Fibroblast of lung (primary cell): ENCODE measurements around the gene KIAA1671.

ENCODE experiments used
- CTCF ChIP-seq, 2 donors: IDR thresholded peaks in 1 of 2; conservative IDR thresholded peaks in 1 of 2; 1 replicate in 1 of 2; 2 replicates in 1 of 2; pipeline ENCODE4 v1.5.1; 2011 to 2012; ENCODE audit warnings: low read length in 2 of 2, control low read depth in 1 of 2, inconsistent platforms in 1 of 2, low read depth in 1 of 2, mild to moderate bottlenecking in 1 of 2
- EZH2 ChIP-seq: IDR thresholded peaks from 2 replicates; pipeline ENCODE4 v1.5.1; 2012; ENCODE audit warnings: low read length, control low read depth, mild to moderate bottlenecking; ENCODE audit errors: missing control alignments

- TF ChIP-seq CTCF (conservative IDR thresholded peaks at IDR 0.05 in 1 of 2, IDR thresholded peaks at IDR 0.05 in 1 of 2; ENCODE audit: low read depth in 1 of 2, low read length in 2 of 2) (no peak), EZH2 (no peak)
Observed at GRCh38 chr22:24920029-24920428, 32.5 kb upstream of the KIAA1671 start.
